GM12892 (cell line): ENCODE data around the gene ARL17A.
"Not testable (repeated sequence)": the region's sequence is repeated elsewhere in the genome, so short reads cannot be mapped to it uniquely, and the experiment has no call there.

Experiments used
- POLR2A ChIP-seq: IDR thresholded peaks from 2 replicates; pipeline ENCODE4 v1.6.1; 2011; ENCODE audit warnings: low read depth, low read length, control low read depth
- TAF1 ChIP-seq: IDR thresholded peaks from 2 replicates; pipeline ENCODE4 v1.6.1; 2011; ENCODE audit warnings: low read depth, mild to moderate bottlenecking, control low read depth, low read length, borderline replicate concordance

DNA sequence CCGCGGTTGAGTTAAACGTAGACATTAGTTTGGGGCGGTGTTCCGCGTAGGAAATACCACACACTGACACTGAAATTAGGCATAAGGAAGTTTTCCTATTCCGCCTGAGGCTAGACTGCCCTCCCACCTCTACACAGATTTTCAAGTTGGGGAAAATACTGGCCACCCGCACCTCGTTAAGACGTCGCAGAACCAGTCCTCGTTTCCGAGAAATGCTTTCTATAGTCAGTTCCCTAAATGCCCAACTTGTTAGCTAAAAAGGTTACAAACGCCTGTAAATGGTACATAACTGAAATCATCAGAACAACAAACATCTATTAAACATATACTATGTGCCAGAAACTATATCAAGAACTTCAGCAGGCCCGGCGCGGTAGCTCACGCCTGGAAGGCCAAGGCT, 591 bp upstream of the ARL17A start:
- not testable (repeated sequence) for TF ChIP-seq POLR2A, TAF1
